Measurements from ENCODE around the gene TMSB4X.

GRCh38 chrX:12934850-12935249, 40.1 kb upstream of the TMSB4X start:
- no peak for TF ChIP-seq TSHZ2 (CRISPR knock-in tag; IDR thresholded peaks at IDR 0.05)
- no peak for TF ChIP-seq OSR1 (CRISPR knock-in tag; IDR thresholded peaks at IDR 0.05)
- TF ChIP-seq BACH2 (CRISPR knock-in tag; IDR thresholded peaks at IDR 0.05; ENCODE audit: borderline replicate concordance), result no peak
- no peak for TF ChIP-seq CSDC2 (CRISPR knock-in tag; IDR thresholded peaks at IDR 0.05)
- no peak for TF ChIP-seq ZNF70 (CRISPR knock-in tag; IDR thresholded peaks at IDR 0.05)
- no peak for TF ChIP-seq PPARA (CRISPR knock-in tag; IDR thresholded peaks at IDR 0.05; ENCODE audit: borderline replicate concordance)
- no peak for TF ChIP-seq RARB (CRISPR knock-in tag; IDR thresholded peaks at IDR 0.05)
- no peak for TF ChIP-seq ZC3H10 (CRISPR knock-in tag; IDR thresholded peaks at IDR 0.05)
- no peak for TF ChIP-seq ZFP30 (CRISPR knock-in tag; IDR thresholded peaks at IDR 0.05)
- no peak for TF ChIP-seq POU6F1 (CRISPR knock-in tag; IDR thresholded peaks at IDR 0.05; ENCODE audit: borderline replicate concordance, low read depth)
- TF ChIP-seq ISL1 (CRISPR knock-in tag; IDR thresholded peaks at IDR 0.05), result no peak
- no peak for TF ChIP-seq CREB5 (CRISPR knock-in tag; IDR thresholded peaks at IDR 0.05; ENCODE audit: low read depth)
